Activated T-cell treated with anti-CD3 and anti-CD28 coated beads for 48 hours (primary cell): ENCODE results near the gene NEK3.
"Not testable (repeated sequence)": the region's sequence is repeated elsewhere in the genome, so short reads cannot be mapped to it uniquely, and the experiment has no call there.

Experiments used
- DNase-seq: peaks from one replicate; pipeline ENCODE4 v3.0.0-alpha.2; 2020; ENCODE audit warnings: low read depth

Gene NEK3

GRCh38 chr13:52159159-52159982 lies at the start of gene NEK3:
Gene NEK3, minus strand, starts transcription at chr13:52159597. Its CDS starts 3,406 bp downstream, at chr13:52156191.
- peak; percentile 46 for DNase-seq

- DNase-seq, result not testable (repeated sequence)
Measured at GRCh38 chr13:52208384-52208783, 49.0 kb upstream of the NEK3 start.

- not testable (repeated sequence) for DNase-seq
Measured at GRCh38 chr13:52207896-52208295, 48.5 kb upstream of the NEK3 start.

- not testable (repeated sequence) for DNase-seq
Measured at GRCh38 chr13:52207337-52207736, 47.9 kb upstream of the NEK3 start.

GRCh38 chr13:52204546-52204945 lies 45.1 kb upstream of the NEK3 start:
- not testable (repeated sequence) for DNase-seq

- DNase-seq, result not testable (repeated sequence)
Measured at GRCh38 chr13:52203864-52204263, 44.5 kb upstream of the NEK3 start.

- not testable (repeated sequence) for DNase-seq
Measured at GRCh38 chr13:52202506-52202905, 43.1 kb upstream of the NEK3 start.

- DNase-seq, result not testable (repeated sequence)
Measured at GRCh38 chr13:52201439-52202193, 42.2 kb upstream of the NEK3 start.

- peak; percentile 53 for DNase-seq
Measured at GRCh38 chr13:52195401-52195837, 36.0 kb upstream of the NEK3 start.

- DNase-seq, result peak; percentile 87
Measured at GRCh38 chr13:52194184-52194868, 34.9 kb upstream of the NEK3 start.

- DNase-seq, result not testable (repeated sequence)
Measured at GRCh38 chr13:52193587-52194183, 34.3 kb upstream of the NEK3 start.

- DNase-seq, result not testable (repeated sequence)
Measured at GRCh38 chr13:52187424-52188187, 28.2 kb upstream of the NEK3 start.

- no peak for DNase-seq
Measured at GRCh38 chr13:52187029-52187423, 27.6 kb upstream of the NEK3 start.

- not testable (repeated sequence) for DNase-seq
Measured at GRCh38 chr13:52181316-52181954, 22.0 kb upstream of the NEK3 start.

GRCh38 chr13:52179925-52180324 lies 20.5 kb upstream of the NEK3 start:
- no peak for DNase-seq

GRCh38 chr13:52177276-52177675 lies 17.9 kb upstream of the NEK3 start:
- no peak for DNase-seq

- DNase-seq, result not testable (repeated sequence)
Measured at GRCh38 chr13:52173970-52174369, 14.6 kb upstream of the NEK3 start.

GRCh38 chr13:52173373-52173772 lies 14.0 kb upstream of the NEK3 start:
- no peak for DNase-seq

GRCh38 chr13:52171686-52172085 lies 12.3 kb upstream of the NEK3 start:
- not testable (repeated sequence) for DNase-seq

- not testable (repeated sequence) for DNase-seq
Measured at GRCh38 chr13:52170828-52171391, 11.5 kb upstream of the NEK3 start.
